ENCODE data around the gene LGALS7. TPM values are rescaled to one million over a fixed set of nuclear protein-coding genes. Genes with fewer than 3 reads are reported as not detected.

LGALS7 gene
- total RNA-seq, 1 donor from 2014 or later = not detected

DNA sequence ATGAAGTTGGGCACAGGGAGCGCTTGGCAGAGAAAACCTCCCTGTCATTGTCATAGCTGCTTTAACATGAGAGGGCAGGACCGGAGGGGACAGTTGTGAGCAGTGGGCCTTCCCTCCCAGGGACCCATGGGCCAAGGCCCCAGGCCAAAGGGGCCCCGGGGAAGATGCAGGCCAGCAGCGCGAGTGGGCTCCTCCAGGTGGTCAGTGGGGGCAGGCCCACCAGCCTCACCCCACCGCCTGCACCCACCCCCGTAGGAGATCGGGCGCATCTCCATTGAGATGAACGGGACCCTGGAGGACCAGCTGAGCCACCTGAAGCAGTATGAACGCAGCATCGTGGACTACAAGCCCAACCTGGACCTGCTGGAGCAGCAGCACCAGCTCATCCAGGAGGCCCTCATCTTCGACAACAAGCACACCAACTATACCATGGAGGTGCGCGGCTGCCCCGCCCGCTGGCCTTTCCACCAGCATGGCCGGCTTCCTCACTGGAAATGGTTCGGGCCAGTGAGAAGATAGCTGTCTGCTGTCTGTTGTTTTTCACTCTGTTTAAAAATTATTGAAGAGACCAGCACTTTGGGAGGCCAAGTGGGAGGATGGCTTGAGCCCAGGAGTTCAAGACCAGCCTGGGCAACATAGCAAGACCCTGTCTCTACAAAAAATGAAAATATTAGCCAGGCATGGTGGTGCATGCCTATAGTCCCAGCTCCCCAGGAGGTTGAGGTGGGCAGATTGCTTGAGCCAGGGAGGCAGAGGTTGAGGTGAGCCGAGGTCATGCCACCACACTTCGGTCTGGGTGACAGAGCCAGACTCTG lies 47.6 kb downstream of the LGALS7 start:
- H3K27me3 ChIP-seq (ENCODE audit: insufficient read depth, low read length) = no peaks in the 10 kb centered on the region
- no peak for FAIRE-seq
- H3K27ac Mint-ChIP-seq (ENCODE audit: unreplicated experiment) = no peak overlapping the region
- H3K4me3 Mint-ChIP-seq (ENCODE audit: unreplicated experiment) = no peak overlapping the region
- no peak overlapping the region for H3K27ac ChIP-seq (ENCODE audit: low read depth, low read length)
- no peak overlapping the region for H3K4me3 ChIP-seq (ENCODE audit: insufficient read depth, low read depth, low read length)
- no peaks in the 10 kb centered on the region for H3K9me3 ChIP-seq (ENCODE audit: insufficient read depth, low read depth, low read length)
- H3K4me2 ChIP-seq (ENCODE audit: low read length) = no peak overlapping the region
- no peak overlapping the region for H3K9ac ChIP-seq (ENCODE audit: low read length)
- H3K36me3 Mint-ChIP-seq (ENCODE audit: low read depth, unreplicated experiment) = peaks cover 23% of the 10 kb centered on the region
- no peak overlapping the region for H2AFZ ChIP-seq (ENCODE audit: low read depth, low read length)
- peaks cover 7% of the 10 kb centered on the region for H3K4me1 Mint-ChIP-seq (ENCODE audit: low read depth, unreplicated experiment)
- no peak for TF ChIP-seq EZH2 (IDR thresholded peaks at IDR 0.05; ENCODE audit: insufficient read depth, low read length)
- TF ChIP-seq, protein P1, sequence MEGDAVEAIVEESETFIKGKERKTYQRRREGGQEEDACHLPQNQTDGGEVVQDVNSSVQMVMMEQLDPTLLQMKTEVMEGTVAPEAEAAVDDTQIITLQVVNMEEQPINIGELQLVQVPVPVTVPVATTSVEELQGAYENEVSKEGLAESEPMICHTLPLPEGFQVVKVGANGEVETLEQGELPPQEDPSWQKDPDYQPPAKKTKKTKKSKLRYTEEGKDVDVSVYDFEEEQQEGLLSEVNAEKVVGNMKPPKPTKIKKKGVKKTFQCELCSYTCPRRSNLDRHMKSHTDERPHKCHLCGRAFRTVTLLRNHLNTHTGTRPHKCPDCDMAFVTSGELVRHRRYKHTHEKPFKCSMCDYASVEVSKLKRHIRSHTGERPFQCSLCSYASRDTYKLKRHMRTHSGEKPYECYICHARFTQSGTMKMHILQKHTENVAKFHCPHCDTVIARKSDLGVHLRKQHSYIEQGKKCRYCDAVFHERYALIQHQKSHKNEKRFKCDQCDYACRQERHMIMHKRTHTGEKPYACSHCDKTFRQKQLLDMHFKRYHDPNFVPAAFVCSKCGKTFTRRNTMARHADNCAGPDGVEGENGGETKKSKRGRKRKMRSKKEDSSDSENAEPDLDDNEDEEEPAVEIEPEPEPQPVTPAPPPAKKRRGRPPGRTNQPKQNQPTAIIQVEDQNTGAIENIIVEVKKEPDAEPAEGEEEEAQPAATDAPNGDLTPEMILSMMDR (IDR thresholded peaks at IDR 0.05; ENCODE audit: insufficient read depth, low read depth, low read length) = no peak
- H4K20me1 ChIP-seq (ENCODE audit: insufficient read depth, low read length) = peaks cover 62% of the 10 kb centered on the region
- no peak for DNase-seq (ENCODE audit: low read depth)
- no peaks in the 10 kb centered on the region for H3K27me3 Mint-ChIP-seq (ENCODE audit: low read depth, unreplicated experiment)
- peaks cover 40% of the 10 kb centered on the region for H3K36me3 ChIP-seq (ENCODE audit: insufficient read depth, low read length)
- peaks cover 11% of the 10 kb centered on the region for H3K4me1 ChIP-seq (ENCODE audit: insufficient read depth, low read length)
- H3K9me3 Mint-ChIP-seq (ENCODE audit: unreplicated experiment) = no peaks in the 10 kb centered on the region
- H3K79me2 ChIP-seq (ENCODE audit: insufficient read depth, low read length) = peaks cover 46% of the 10 kb centered on the region

- H3K27me3 ChIP-seq (ENCODE audit: insufficient read depth, low read length) = no peaks in the 10 kb centered on the region
- H3K36me3 ChIP-seq (ENCODE audit: insufficient read depth, low read length) = peaks cover 34% of the 10 kb centered on the region
- H2AFZ ChIP-seq (ENCODE audit: low read depth, low read length) = no peak overlapping the region
- no peak overlapping the region for H3K4me3 ChIP-seq (ENCODE audit: insufficient read depth, low read depth, low read length)
- H3K4me3 Mint-ChIP-seq (ENCODE audit: unreplicated experiment) = no peak overlapping the region
- H3K4me1 Mint-ChIP-seq (ENCODE audit: low read depth, unreplicated experiment) = peaks cover 10% of the 10 kb centered on the region
- H3K27ac ChIP-seq (ENCODE audit: low read depth, low read length) = no peak overlapping the region
- H3K9me3 Mint-ChIP-seq (ENCODE audit: unreplicated experiment) = no peaks in the 10 kb centered on the region
- peaks cover 70% of the 10 kb centered on the region for H4K20me1 ChIP-seq (ENCODE audit: insufficient read depth, low read length)
- H3K4me1 ChIP-seq (ENCODE audit: insufficient read depth, low read length) = peaks cover 25% of the 10 kb centered on the region
- H3K9me3 ChIP-seq (ENCODE audit: insufficient read depth, low read depth, low read length) = no peaks in the 10 kb centered on the region
- peaks cover 16% of the 10 kb centered on the region for H3K36me3 Mint-ChIP-seq (ENCODE audit: low read depth, unreplicated experiment)
- H3K9ac ChIP-seq (ENCODE audit: low read length) = no peak overlapping the region
- H3K79me2 ChIP-seq (ENCODE audit: insufficient read depth, low read length) = peaks cover 54% of the 10 kb centered on the region
- peak overlapping the region; percentile 85 for H3K27ac Mint-ChIP-seq (ENCODE audit: unreplicated experiment)
- H3K27me3 Mint-ChIP-seq (ENCODE audit: low read depth, unreplicated experiment) = no peaks in the 10 kb centered on the region
- no peak for TF ChIP-seq EZH2 (IDR thresholded peaks at IDR 0.05; ENCODE audit: insufficient read depth, low read length)
- TF ChIP-seq, protein P1 (IDR thresholded peaks at IDR 0.05; ENCODE audit: insufficient read depth, low read depth, low read length) = no peak
- H3K4me2 ChIP-seq (ENCODE audit: low read length) = no peak overlapping the region
- FAIRE-seq = no peak
- no peak for DNase-seq (ENCODE audit: low read depth)
Measured at GRCh38 chr19:38723990-38724854, 49.1 kb downstream of the LGALS7 start.

All from astrocyte (in vitro differentiated cells and primary cell).